Tongue (tissue), 2 donors: ENCODE data around the gene AEBP1. TPM values are rescaled to one million over a fixed set of nuclear protein-coding genes. Genes with fewer than 3 reads are reported as not detected.
"Not testable (repeated sequence)": the region's sequence is repeated elsewhere in the genome, so short reads cannot be mapped to it uniquely, and the experiment has no call there.

ENCODE experiments used
- DNase-seq: peaks from one replicate; pipeline ENCODE4 v3.0.0-alpha.2; 2015
- total RNA-seq: library from RNA; depleted of rRNA; stranded (reverse); fragments of >200 nt; gene quantifications from one replicate; pipeline ENCODE4 v1.2.3, GENCODE V29; 2014

Gene AEBP1
- total RNA-seq, 1 donor from 2014 or later: 51.1 TPM

- DNase-seq: no peak
These were observed 13.8 kb downstream of the AEBP1 start for GRCh38 chr7:44117801-44118429.

- DNase-seq: no peak
These were observed 15.8 kb downstream of the AEBP1 start for GRCh38 chr7:44119829-44120380.

GRCh38 chr7:44120395-44120794 lies 16.2 kb downstream of the AEBP1 start:
- no peak for DNase-seq

- DNase-seq: no peak
These were observed 17.7 kb downstream of the AEBP1 start for GRCh38 chr7:44121761-44122420.

- no peak for DNase-seq
These were observed 18.4 kb downstream of the AEBP1 start for GRCh38 chr7:44122529-44122928.

- peak; percentile 99 for DNase-seq
These were observed 19.3 kb downstream of the AEBP1 start, which contains the start of gene POLD2 for GRCh38 chr7:44123190-44124003. POLD2 (minus strand) TSS chr7:44123548; CDS start chr7:44122053, 1,495 bp downstream.

- DNase-seq: no peak
These were observed 20.7 kb downstream of the AEBP1 start for GRCh38 chr7:44124822-44125202.

GRCh38 chr7:44126574-44126973 lies 22.4 kb downstream of the AEBP1 start:
- DNase-seq: not testable (repeated sequence)

- DNase-seq: no peak
These were observed 23.0 kb downstream of the AEBP1 start for GRCh38 chr7:44127161-44127560.

GRCh38 chr7:44128721-44129582 lies 24.8 kb downstream of the AEBP1 start:
- DNase-seq: no peak

GRCh38 chr7:44131173-44132029 lies 27.3 kb downstream of the AEBP1 start:
- DNase-seq: peak; percentile 21

- DNase-seq: peak; percentile 36
These were observed 27.9 kb downstream of the AEBP1 start for GRCh38 chr7:44132039-44132438.

GRCh38 chr7:44133295-44133694 lies 29.1 kb downstream of the AEBP1 start:
- DNase-seq: no peak

- no peak for DNase-seq
These were observed 30.9 kb downstream of the AEBP1 start for GRCh38 chr7:44134943-44135628.

- DNase-seq: no peak
These were observed 32.6 kb downstream of the AEBP1 start for GRCh38 chr7:44136731-44137130.

GRCh38 chr7:44138698-44139097 lies 34.6 kb downstream of the AEBP1 start:
- no peak for DNase-seq

GRCh38 chr7:44139311-44140010 lies 35.3 kb downstream of the AEBP1 start:
- DNase-seq: no peak

- no peak for DNase-seq
These were observed 36.2 kb downstream of the AEBP1 start for GRCh38 chr7:44140341-44140740.

- no peak for DNase-seq
These were observed 37.2 kb downstream of the AEBP1 start, which contains the start of gene MYL7 for GRCh38 chr7:44141221-44141850. MYL7 (minus strand) TSS chr7:44141332; CDS start chr7:44141305, 27 bp downstream.
